ENCODE data around the gene CSH2. TPM values are rescaled to one million over a fixed set of nuclear protein-coding genes. Genes with fewer than 3 reads are reported as not detected.
"Not testable (repeated sequence)": the region's sequence is repeated elsewhere in the genome, so short reads cannot be mapped to it uniquely, and the experiment has no call there.

CSH2 gene
- total RNA-seq, 4 donors from 2014 or later, result not detected

GRCh38 chr17:63859257-63859656, 14.2 kb downstream of the CSH2 start:
- TF ChIP-seq CTCF (IDR thresholded peaks at IDR 0.05), result no peak
- TF ChIP-seq POLR2A (IDR thresholded peaks at IDR 0.05), result no peak
- H3K36me3 ChIP-seq, result no peaks in the 10 kb centered on the region

DNA sequence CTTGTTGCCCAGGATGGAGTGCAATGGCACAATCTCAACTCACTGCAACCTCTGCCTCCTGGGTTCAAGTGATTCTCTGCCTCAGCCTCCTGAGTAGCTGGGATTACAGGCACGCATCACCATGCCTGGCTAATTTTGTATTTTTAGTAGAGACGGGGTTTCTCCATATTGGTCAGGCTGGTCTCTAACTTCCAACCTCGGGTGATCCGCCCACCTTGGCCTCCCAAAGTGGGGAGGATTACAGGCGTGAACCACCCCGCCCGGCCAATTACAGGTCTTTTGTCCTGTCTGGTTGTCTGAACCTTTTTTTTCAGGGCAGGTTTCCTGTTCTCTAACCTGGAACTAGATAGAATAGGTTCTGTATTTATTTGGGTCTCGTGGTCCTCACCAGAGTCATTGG, 17.1 kb downstream of the CSH2 start:
- H3K4me3 ChIP-seq (replicated peaks in 1 of 3); H3K36me3 ChIP-seq; H3K9me3 ChIP-seq; DNase-seq; H3K27me3 ChIP-seq; H3K27ac ChIP-seq; intact Hi-C loops (cut with DNase I): not testable (repeated sequence)
- peaks cover 4 to 13% of the 10 kb centered on the region in 2 donors for H3K4me1 ChIP-seq
- WGBS, 2 donors, result 94 to 95% methylated on average over 8 of the region's 8 CpGs

More at GRCh38 chr17:63859257-63859656, 14.2 kb downstream of the CSH2 start:
- Histone ChIP-seq H3K27me3 (no peaks in the 10 kb centered on the region), H3K4me3 (replicated peaks in 1 of 3) (no peak overlapping the region), H3K4me1 (peaks cover 4 to 5% of the 10 kb centered on the region in 2 donors), H3K27ac (no peak overlapping the region), H3K9me3 (no peaks in the 10 kb centered on the region)
- DNase-seq, result no peak
- intact Hi-C loops (cut with DNase I), result no loop called here
- WGBS, 2 donors, result 83 to 88% methylated on average over 3 of the region's 3 CpGs

DNA sequence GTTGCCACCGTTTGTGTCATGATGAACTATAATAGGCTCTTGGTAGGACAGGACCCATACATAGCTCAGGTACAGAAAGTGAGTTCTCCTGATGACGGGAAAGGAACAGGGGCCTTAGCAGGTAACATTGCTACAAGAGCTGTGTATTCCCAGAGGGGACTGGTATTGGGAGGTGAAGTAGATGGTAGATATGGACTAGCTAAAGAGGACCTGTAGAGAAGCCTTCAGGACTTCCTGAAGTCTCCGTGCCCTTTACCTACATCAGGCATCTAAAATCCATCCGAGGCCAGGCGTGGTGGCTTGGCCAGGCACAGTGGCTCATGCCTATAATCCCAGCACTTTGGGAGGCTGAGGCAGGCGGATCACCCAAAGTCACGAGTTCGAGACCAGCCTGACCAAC, 18.3 kb downstream of the CSH2 start:
- no peak overlapping the region for H3K27ac ChIP-seq
- H3K4me3 ChIP-seq (replicated peaks in 1 of 3), result no peak overlapping the region
- H3K36me3 ChIP-seq, result no peaks in the 10 kb centered on the region
- no peak for TF ChIP-seq POLR2A (IDR thresholded peaks at IDR 0.05)
- TF ChIP-seq CTCF (IDR thresholded peaks at IDR 0.05), result no peak
- H3K27me3 ChIP-seq, result no peaks in the 10 kb centered on the region
- peaks cover 4 to 13% of the 10 kb centered on the region in 2 donors for H3K4me1 ChIP-seq
- WGBS, 2 donors, result 83 to 87% methylated on average over 8 of the region's 8 CpGs
- no peak for DNase-seq
- intact Hi-C loops (cut with DNase I), result no loop called here
- H3K9me3 ChIP-seq, result no peaks in the 10 kb centered on the region

GRCh38 chr17:63854709-63855108, 18.8 kb downstream of the CSH2 start:
- H3K36me3 ChIP-seq, result no peaks in the 10 kb centered on the region
- TF ChIP-seq CTCF (IDR thresholded peaks at IDR 0.05), result no peak
- no peak for TF ChIP-seq POLR2A (IDR thresholded peaks at IDR 0.05)
- H3K9me3 ChIP-seq, result no peaks in the 10 kb centered on the region
- DNase-seq, result peak; percentile 41 to 43
- H3K27me3 ChIP-seq, result no peaks in the 10 kb centered on the region
- intact Hi-C loops (cut with DNase I), result no loop called here
- no peak overlapping the region for H3K4me3 ChIP-seq (replicated peaks in 1 of 3)
- WGBS, 2 donors, result 29 to 41% methylated on average over 5 of the region's 5 CpGs
- no peak overlapping the region for H3K27ac ChIP-seq
- peaks cover 4 to 13% of the 10 kb centered on the region in 2 donors for H3K4me1 ChIP-seq

- intact Hi-C loops (cut with DNase I), result no loop called here
- WGBS, 2 donors, result 92 to 98% methylated on average over 2 of the region's 2 CpGs
These were observed 20.2 kb downstream of the CSH2 start for GRCh38 chr17:63853260-63853659.

More at GRCh38 chr17:63853260-63853659, 20.2 kb downstream of the CSH2 start:
- no peak for TF ChIP-seq CTCF (IDR thresholded peaks at IDR 0.05)
- Histone ChIP-seq H3K36me3 (no peaks in the 10 kb centered on the region), H3K4me1 (peaks cover 4 to 13% of the 10 kb centered on the region in 2 donors), H3K27ac (no peak overlapping the region), H3K9me3 (no peaks in the 10 kb centered on the region), H3K4me3 (replicated peaks in 1 of 3) (no peak overlapping the region), H3K27me3 (no peaks in the 10 kb centered on the region)
- no peak for DNase-seq

All from thyroid gland (tissue), 4 donors.